Measurements from ENCODE around the gene C1orf105. TPM values are rescaled to one million over a fixed set of nuclear protein-coding genes. Genes with fewer than 3 reads are reported as not detected.

C1orf105 gene
- total RNA-seq, 1 donor from 2014 or later = not detected

DNA sequence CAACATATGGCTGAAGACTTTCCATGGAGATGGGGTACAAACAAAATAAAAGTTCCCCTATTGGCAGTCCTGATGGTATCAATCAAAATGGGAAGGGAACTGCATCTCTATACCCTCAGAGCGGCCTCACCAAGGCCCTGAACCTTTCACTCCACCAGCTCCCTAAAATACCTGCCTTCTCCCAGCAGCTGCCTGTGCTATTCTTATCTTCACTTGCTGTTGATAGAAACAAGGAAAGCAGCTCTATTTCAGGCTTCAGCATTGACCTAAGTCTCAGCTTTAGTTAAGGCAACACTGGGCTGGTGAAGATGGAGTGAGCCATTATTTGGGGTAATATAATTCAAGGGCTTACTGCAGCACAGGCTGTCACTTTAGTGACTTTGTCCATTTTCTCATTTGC lies 45.1 kb downstream of the C1orf105 start:
- no peak for DNase-seq (ENCODE audit: low read depth)
- TF ChIP-seq, protein P1, sequence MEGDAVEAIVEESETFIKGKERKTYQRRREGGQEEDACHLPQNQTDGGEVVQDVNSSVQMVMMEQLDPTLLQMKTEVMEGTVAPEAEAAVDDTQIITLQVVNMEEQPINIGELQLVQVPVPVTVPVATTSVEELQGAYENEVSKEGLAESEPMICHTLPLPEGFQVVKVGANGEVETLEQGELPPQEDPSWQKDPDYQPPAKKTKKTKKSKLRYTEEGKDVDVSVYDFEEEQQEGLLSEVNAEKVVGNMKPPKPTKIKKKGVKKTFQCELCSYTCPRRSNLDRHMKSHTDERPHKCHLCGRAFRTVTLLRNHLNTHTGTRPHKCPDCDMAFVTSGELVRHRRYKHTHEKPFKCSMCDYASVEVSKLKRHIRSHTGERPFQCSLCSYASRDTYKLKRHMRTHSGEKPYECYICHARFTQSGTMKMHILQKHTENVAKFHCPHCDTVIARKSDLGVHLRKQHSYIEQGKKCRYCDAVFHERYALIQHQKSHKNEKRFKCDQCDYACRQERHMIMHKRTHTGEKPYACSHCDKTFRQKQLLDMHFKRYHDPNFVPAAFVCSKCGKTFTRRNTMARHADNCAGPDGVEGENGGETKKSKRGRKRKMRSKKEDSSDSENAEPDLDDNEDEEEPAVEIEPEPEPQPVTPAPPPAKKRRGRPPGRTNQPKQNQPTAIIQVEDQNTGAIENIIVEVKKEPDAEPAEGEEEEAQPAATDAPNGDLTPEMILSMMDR (conservative IDR thresholded peaks at IDR 0.05; ENCODE audit: low read depth, low read length) = no peak
- no peak overlapping the region for H3K4me3 ChIP-seq (ENCODE audit: low read depth, low read length)

DNA sequence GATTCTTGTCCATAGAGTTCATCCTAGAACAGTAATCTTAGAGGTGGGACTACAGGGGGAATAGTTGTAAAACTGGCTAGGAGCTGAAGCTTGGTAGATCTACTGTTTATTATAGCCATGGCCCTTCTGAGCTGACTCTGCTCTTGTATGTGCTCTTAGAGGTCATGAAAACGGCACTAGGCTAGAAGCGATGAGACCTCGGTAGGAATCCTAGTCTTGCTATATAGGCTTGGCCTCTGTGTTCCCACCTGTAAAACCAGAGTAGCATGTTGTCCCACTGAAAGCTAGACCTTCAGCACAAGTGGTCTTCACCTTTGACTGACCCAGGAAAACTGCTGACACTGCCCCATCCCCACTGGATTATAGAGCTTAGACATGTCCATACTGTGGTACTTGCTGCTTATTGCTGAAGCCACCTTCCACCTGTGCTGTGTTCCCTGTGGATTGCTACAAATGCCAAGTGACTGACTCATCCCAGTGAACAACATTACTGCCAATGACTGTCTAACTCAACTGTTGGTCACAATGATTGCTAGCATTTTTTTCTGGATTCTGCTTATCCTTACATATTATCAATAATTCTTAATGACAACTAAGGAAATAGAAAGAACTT lies 46.4 kb downstream of the C1orf105 start:
- DNase-seq (ENCODE audit: low read depth) = no peak
- no peak overlapping the region for H3K4me3 ChIP-seq (ENCODE audit: low read depth, low read length)
- TF ChIP-seq, protein P1 (conservative IDR thresholded peaks at IDR 0.05; ENCODE audit: low read depth, low read length) = no peak

DNA sequence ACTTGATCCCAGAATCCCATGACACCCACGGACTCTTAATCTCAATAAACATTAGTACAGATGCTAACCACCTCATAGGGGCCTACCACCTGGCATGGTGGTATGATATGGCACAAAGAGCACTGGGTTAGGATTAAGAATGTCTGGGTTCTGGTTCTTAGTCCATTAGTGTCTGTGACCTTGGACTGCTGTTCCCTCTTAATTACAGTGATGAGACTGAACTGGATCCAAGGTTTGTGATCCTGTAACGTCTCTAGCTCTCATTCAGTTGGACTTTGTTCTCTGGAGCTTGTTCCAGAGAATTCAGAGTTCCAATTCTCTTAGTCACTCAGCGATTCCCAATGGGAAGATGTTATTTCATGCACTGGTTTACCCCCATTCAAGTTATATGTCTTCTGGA lies 47.0 kb downstream of the C1orf105 start:
- TF ChIP-seq, protein P1 (conservative IDR thresholded peaks at IDR 0.05; ENCODE audit: low read depth, low read length) = no peak
- DNase-seq (ENCODE audit: low read depth) = no peak
- H3K4me3 ChIP-seq (ENCODE audit: low read depth, low read length) = no peak overlapping the region

DNA sequence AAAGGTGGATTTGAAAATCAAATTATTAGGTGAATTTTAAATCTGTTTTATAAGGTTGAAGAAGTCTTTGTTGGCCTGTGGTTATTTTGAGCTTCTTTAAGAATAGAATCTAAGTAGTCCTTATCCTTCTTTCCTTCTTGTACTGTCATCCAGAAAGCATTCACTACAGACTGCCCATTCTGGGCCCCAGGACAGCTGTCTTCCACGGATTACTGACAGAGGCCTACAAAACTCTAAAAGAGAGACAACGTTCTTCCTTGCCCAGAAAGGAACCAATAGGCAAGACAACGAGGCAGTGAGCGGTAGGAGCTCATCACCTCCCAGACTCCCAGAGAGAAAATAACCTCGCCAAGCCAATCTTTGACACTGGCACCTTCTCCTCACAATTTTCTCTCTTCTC lies 47.8 kb downstream of the C1orf105 start:
- TF ChIP-seq, protein P1 (conservative IDR thresholded peaks at IDR 0.05; ENCODE audit: low read depth, low read length) = no peak
- no peak overlapping the region for H3K4me3 ChIP-seq (ENCODE audit: low read depth, low read length)
- DNase-seq (ENCODE audit: low read depth) = no peak

DNA sequence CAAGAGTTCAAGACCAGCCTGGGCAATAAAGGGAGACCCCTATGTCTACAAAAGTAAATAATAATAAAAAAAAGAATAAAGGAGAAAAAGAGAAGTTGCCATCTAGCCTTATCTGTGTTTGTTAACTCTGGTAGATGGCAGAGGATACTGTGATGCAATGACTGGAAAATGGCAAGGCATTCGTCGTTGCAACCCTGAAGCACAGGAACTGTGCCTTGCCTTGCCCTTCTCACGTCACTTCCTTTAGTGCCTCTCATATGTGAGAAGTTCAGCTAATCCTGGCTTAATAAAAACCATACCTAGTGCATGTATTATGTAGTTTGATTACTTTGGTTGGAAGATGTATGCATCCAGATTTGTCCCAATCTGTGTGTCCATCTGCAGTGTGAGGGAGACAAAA lies 49.2 kb downstream of the C1orf105 start:
- TF ChIP-seq, protein P1 (conservative IDR thresholded peaks at IDR 0.05; ENCODE audit: low read depth, low read length) = no peak
- no peak overlapping the region for H3K4me3 ChIP-seq (ENCODE audit: low read depth, low read length)
- DNase-seq (ENCODE audit: low read depth) = no peak

DNA sequence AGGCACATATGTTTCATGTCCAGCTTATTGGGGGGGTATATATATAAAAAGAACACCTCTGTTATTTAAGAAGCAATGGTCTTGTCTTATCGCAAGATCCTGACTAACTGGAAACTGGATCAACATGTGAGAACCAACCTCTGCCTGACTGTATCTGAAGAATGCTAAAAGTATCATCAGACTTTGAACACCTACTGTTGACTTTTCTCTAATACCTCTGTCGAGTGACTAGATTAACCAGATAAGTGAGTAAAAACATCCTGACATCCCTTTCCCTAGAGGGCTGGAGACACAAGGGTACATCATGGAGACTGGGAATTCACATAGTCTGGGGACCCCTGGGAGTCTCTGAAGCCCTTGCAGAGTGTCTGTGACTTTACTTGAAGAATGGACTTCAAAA lies 49.7 kb downstream of the C1orf105 start:
- no peak overlapping the region for H3K4me3 ChIP-seq (ENCODE audit: low read depth, low read length)
- no peak for DNase-seq (ENCODE audit: low read depth)
- TF ChIP-seq, protein P1 (conservative IDR thresholded peaks at IDR 0.05; ENCODE audit: low read depth, low read length) = no peak

DNA sequence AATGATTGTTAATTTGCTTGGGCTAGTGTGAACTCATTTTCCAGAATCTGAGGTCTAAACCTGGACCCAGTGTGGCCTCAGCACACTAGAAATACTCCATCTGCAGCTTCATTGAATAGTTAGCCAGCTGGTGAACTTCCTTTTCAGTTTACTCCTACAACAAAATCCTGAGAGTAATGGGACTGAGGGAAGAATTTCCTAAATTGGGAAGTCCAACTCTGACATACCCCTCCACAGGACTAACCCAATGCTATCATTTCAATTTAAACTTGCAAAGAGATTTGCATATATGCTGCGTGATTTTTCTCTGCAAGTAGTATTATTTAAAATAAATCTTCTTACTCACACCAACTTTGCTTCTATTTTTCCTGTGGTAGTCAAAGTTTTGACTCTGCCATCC lies 51.2 kb downstream of the C1orf105 start:
- no peak overlapping the region for H3K4me3 ChIP-seq (ENCODE audit: low read depth, low read length)
- DNase-seq (ENCODE audit: low read depth) = no peak
- TF ChIP-seq, protein P1 (conservative IDR thresholded peaks at IDR 0.05; ENCODE audit: low read depth, low read length) = no peak
